IMR-90 (cell line): Measurements from ENCODE around the gene TMPRSS5. TPM values are rescaled to one million over a fixed set of nuclear protein-coding genes. Genes with fewer than 3 reads are reported as not detected.

ENCODE experiments used
- ATAC-seq: fragments of 200-7000 bp; cut with Tn5 transposase; 2 replicates; pipeline ENCODE4 v1.9.1; 2020; ENCODE audit warnings: low read depth, mild to moderate bottlenecking, moderate library complexity
- BruUV-seq: library from RNA; stranded (reverse); fragments of 400-500 nt; replicated peaks from 2 replicates; lab custom pipeline; 2021; lab: Mats Ljungman, UMichigan
- CTCF ChIA-PET: fragments of 300-600 bp; formaldehyde crosslinking; extraction: SDS; loops from one replicate; lab custom pipeline; 2021; ENCODE audit warnings: antibody characterized with exemption; lab: Yijun Ruan, JAX
- POLR2A ChIA-PET: fragments of 300-600 bp; sonication (Branson Sonifier 250); formaldehyde crosslinking; loops from one replicate; lab custom pipeline; 2022; ENCODE audit warnings: antibody characterized with exemption; ENCODE audit not compliant: unreplicated experiment; lab: Charles Lee
- DNase-seq: peaks from one replicate; pipeline ENCODE4 v3.0.0; 2013
- H2AFZ ChIP-seq: replicated peaks from 2 replicates; pipeline ENCODE3; 2013; ENCODE audit warnings: low read length, mild to moderate bottlenecking; ENCODE audit not compliant: poor library complexity
- H2AK5ac ChIP-seq: 2 replicates; pipeline ENCODE4 v1.6.1; 2013; ENCODE audit warnings: low read depth, low read length, inconsistent platforms
- H2AK9ac ChIP-seq: replicated peaks from 2 replicates; pipeline ENCODE3; 2013; ENCODE audit warnings: mild to moderate bottlenecking, low read depth, low read length, moderate library complexity; ENCODE audit not compliant: poor library complexity
- H2BK120ac ChIP-seq: 2 replicates; pipeline ENCODE4 v1.6.1; 2013; ENCODE audit warnings: low read depth, low read length, inconsistent platforms
- H2BK15ac ChIP-seq: 3 replicates; pipeline ENCODE4 v1.6.1; 2013; ENCODE audit warnings: low read depth, low read length, inconsistent platforms
- H2BK20ac ChIP-seq: 2 replicates; pipeline ENCODE4 v1.6.1; 2013; ENCODE audit warnings: low read depth, mild to moderate bottlenecking, inconsistent platforms, low read length, moderate library complexity
- H2BK5ac ChIP-seq: 2 replicates; pipeline ENCODE4 v1.6.1; 2013; ENCODE audit warnings: mild to moderate bottlenecking, low read depth, low read length, inconsistent platforms; ENCODE audit not compliant: poor library complexity, severe bottlenecking
- H3K14ac ChIP-seq: replicated peaks from 2 replicates; pipeline ENCODE4 v1.6.1; 2013; ENCODE audit warnings: low read depth, low read length, inconsistent platforms
- H3K18ac ChIP-seq: 2 replicates; pipeline ENCODE4 v1.6.1; 2013; ENCODE audit warnings: low read depth, low read length, control low read depth
- H3K23ac ChIP-seq: 2 replicates; pipeline ENCODE4 v1.6.1; 2013; ENCODE audit warnings: low read depth, low read length, inconsistent platforms
- H3K27ac ChIP-seq: 2 replicates; pipeline ENCODE4 v1.5.1; 2013; ENCODE audit warnings: mild to moderate bottlenecking, control low read depth, low read length; ENCODE audit not compliant: insufficient read depth
- H3K27me3 ChIP-seq: 2 replicates; pipeline ENCODE4 v1.6.1; 2013; ENCODE audit warnings: low read length; ENCODE audit not compliant: control insufficient read depth, insufficient read depth
- H3K36me3 ChIP-seq: 2 replicates; pipeline ENCODE4 v1.6.1; 2013; ENCODE audit warnings: low read length, mixed read lengths; ENCODE audit not compliant: control insufficient read depth, insufficient read depth
- H3K4ac ChIP-seq: 2 replicates; pipeline ENCODE4 v1.6.1; 2013; ENCODE audit warnings: low read depth, low read length, inconsistent platforms
- H3K4me1 ChIP-seq: 2 replicates; pipeline ENCODE4 v1.6.1; 2013; ENCODE audit warnings: low read length, mixed read lengths; ENCODE audit not compliant: control insufficient read depth, insufficient read depth
- H3K4me2 ChIP-seq: 2 replicates; pipeline ENCODE4 v1.6.1; 2013; ENCODE audit warnings: low read depth, mild to moderate bottlenecking, control low read depth, low read length, moderate library complexity
- H3K4me3 ChIP-seq: 2 replicates; pipeline ENCODE4 v1.5.1; 2013; ENCODE audit warnings: low read depth, mild to moderate bottlenecking, control low read depth, low read length, moderate library complexity; ENCODE audit not compliant: insufficient read depth
- H3K56ac ChIP-seq: 2 replicates; pipeline ENCODE4 v1.6.1; 2013; ENCODE audit warnings: low read length, inconsistent platforms; ENCODE audit not compliant: insufficient read depth; ENCODE audit errors: extremely low read depth
- H3K79me1 ChIP-seq, 2 experiments: 2 replicates each; pipeline ENCODE4 v1.6.1; 2013; ENCODE audit warnings: low read length in 2 of 2, inconsistent platforms in 1 of 2, low read depth in 1 of 2
- H3K9ac ChIP-seq: 2 replicates; pipeline ENCODE4 v1.6.1; 2013; ENCODE audit warnings: low read depth, low read length, control low read depth
- H3K9me1 ChIP-seq: 2 replicates; pipeline ENCODE4 v1.6.1; 2013; ENCODE audit warnings: low read length, inconsistent platforms; ENCODE audit not compliant: insufficient read depth
- H3K9me3 ChIP-seq: 2 replicates; pipeline ENCODE4 v1.6.1; 2013; ENCODE audit warnings: low read length; ENCODE audit not compliant: control insufficient read depth, insufficient read depth
- H4K20me1 ChIP-seq: 2 replicates; pipeline ENCODE4 v1.6.1; 2013; ENCODE audit warnings: low read length, inconsistent platforms; ENCODE audit not compliant: insufficient read depth
- H4K5ac ChIP-seq: 2 replicates; pipeline ENCODE4 v1.6.1; 2013; ENCODE audit warnings: mild to moderate bottlenecking, low read depth, low read length, control low read depth
- H4K8ac ChIP-seq, 2 experiments: 2 replicates each; pipeline ENCODE4 v1.6.1; 2013; ENCODE audit warnings: low read depth in 2 of 2, low read length in 2 of 2, control low read depth in 1 of 2, inconsistent platforms in 1 of 2
- H4K91ac ChIP-seq: 2 replicates; pipeline ENCODE4 v1.6.1; 2013; ENCODE audit warnings: low read depth, low read length, inconsistent platforms; ENCODE audit not compliant: insufficient read depth
- BHLHE40 ChIP-seq: fragments of 150-350 bp; IDR thresholded peaks from 2 replicates; pipeline ENCODE4 v1.6.1; 2016; ENCODE audit warnings: mild to moderate bottlenecking, low read depth, low read length
- CEBPB ChIP-seq: IDR thresholded peaks from 2 replicates; pipeline ENCODE4 v1.6.1; 2012; ENCODE audit warnings: low read depth, low read length, improper control_type of control experiment
- CHD1 ChIP-seq: IDR thresholded peaks from 2 replicates; pipeline ENCODE4 v1.6.1; 2012; ENCODE audit warnings: low read depth, low read length, improper control_type of control experiment
- CTCF ChIP-seq: conservative IDR thresholded peaks from 2 replicates; pipeline ENCODE4 v1.5.1; 2012; ENCODE audit warnings: mild to moderate bottlenecking, low read depth, low read length, improper control_type of control experiment
- ELK1 ChIP-seq: fragments of 150-350 bp; IDR thresholded peaks from 2 replicates; pipeline ENCODE4 v1.6.1; 2016; ENCODE audit warnings: low read depth, mild to moderate bottlenecking, low read length, moderate library complexity, borderline replicate concordance
- FOS ChIP-seq: fragments of 150-350 bp; IDR thresholded peaks from 2 replicates; pipeline ENCODE4 v1.6.1; 2016; ENCODE audit warnings: low read depth, low read length
- MAFK ChIP-seq: IDR thresholded peaks from 2 replicates; pipeline ENCODE4 v1.6.1; 2012; ENCODE audit warnings: low read depth, low read length, improper control_type of control experiment
- MAZ ChIP-seq: IDR thresholded peaks from 2 replicates; pipeline ENCODE4 v1.6.1; 2012; ENCODE audit warnings: low read depth, mild to moderate bottlenecking, low read length, improper control_type of control experiment, moderate library complexity, borderline replicate concordance
- MXI1 ChIP-seq: IDR thresholded peaks from 2 replicates; pipeline ENCODE4 v1.6.1; 2012; ENCODE audit warnings: low read depth, mild to moderate bottlenecking, low read length, moderate library complexity, borderline replicate concordance
- NFE2L2 ChIP-seq: fragments of 150-350 bp; IDR thresholded peaks from 2 replicates; pipeline ENCODE4 v1.6.1; 2016; ENCODE audit warnings: low read depth, mild to moderate bottlenecking, low read length
- POLR2A ChIP-seq: IDR thresholded peaks from 2 replicates; pipeline ENCODE4 v1.6.1; 2012; ENCODE audit warnings: mild to moderate bottlenecking, low read depth, low read length
- RAD21 ChIP-seq: IDR thresholded peaks from 2 replicates; pipeline ENCODE4 v1.6.1; 2012; ENCODE audit warnings: low read length, improper control_type of control experiment
- RCOR1 ChIP-seq: IDR thresholded peaks from 2 replicates; pipeline ENCODE4 v1.6.1; 2012; ENCODE audit warnings: mild to moderate bottlenecking, low read length, improper control_type of control experiment; ENCODE audit not compliant: insufficient replicate concordance
- RFX5 ChIP-seq: IDR thresholded peaks from 2 replicates; pipeline ENCODE4 v1.8.0; 2012; ENCODE audit warnings: low read depth, mild to moderate bottlenecking, low read length, moderate library complexity
- SMC3 ChIP-seq: fragments of 150-350 bp; IDR thresholded peaks from 2 replicates; pipeline ENCODE4 v1.6.1; 2016; ENCODE audit warnings: low read depth, mild to moderate bottlenecking, antibody characterized with exemption, low read length, moderate library complexity
- USF2 ChIP-seq: fragments of 150-350 bp; IDR thresholded peaks from 2 replicates; pipeline ENCODE4 v1.6.1; 2017; ENCODE audit warnings: mild to moderate bottlenecking, antibody characterized with exemption, low read length, low read depth
- WGBS, 2 experiments: methylation state at CpG; one replicate each; pipeline versions ENCODE4 v1.1.5 to v1.1.7; 2013; ENCODE audit warnings: missing lambda C conversion rate in 2 of 2; ENCODE audit not compliant: insufficient read length in 1 of 2; ENCODE audit errors: extremely low coverage in 2 of 2; 5-methylcytosine and 5-hydroxymethylcytosine counted together
- dilution Hi-C: fragments of 300-500 bp; cut with HindIII; formaldehyde crosslinking; loops from one replicate; pipeline ENCODE4 v1.14.3; 2018; ENCODE audit warnings: low sequenced_read_pairs; ENCODE audit not compliant: unreplicated experiment
- in situ Hi-C: fragments of 300-500 bp; cut with MboI; formaldehyde crosslinking; loops from 3 replicates; pipeline ENCODE4 v1.14.3; 2019; ENCODE audit warnings: low sequenced_read_pairs, inconsistent platforms, mixed read lengths
- intact Hi-C: fragments of 100-400 bp; cut with micrococcal nuclease; formaldehyde crosslinking; loops from 2 replicates; pipeline ENCODE4 v1.10.0; 2022
- polyA plus RNA-seq, 3 experiments: library from polyadenylated mRNA; depleted of rRNA; stranded (reverse); fragments of >200 nt; gene quantifications; 2 replicates each; pipeline ENCODE4 v1.2.3, GENCODE V29; 2012; ENCODE audit warnings: low replicate concordance in 1 of 3
- total RNA-seq: library from RNA; depleted of rRNA; stranded (reverse); fragments of >200 nt; gene quantifications from 2 replicates; pipeline ENCODE4 v1.2.3, GENCODE V29; 2012

Gene TMPRSS5
- total and polyA plus RNA-seq, 2 of the 4 experiments (the other 2 are of a cell fraction), result under 0.01 to 0.24 TPM

- Histone ChIP-seq H4K91ac (no peak overlapping the region), H3K4me1 (no peaks in the 10 kb centered on the region), H3K9ac (no peak overlapping the region), H3K4ac (no peak overlapping the region), H3K36me3 (no peaks in the 10 kb centered on the region), H2BK20ac (no peak overlapping the region), H2AFZ (no peak overlapping the region), H3K27me3 (no peaks in the 10 kb centered on the region; the same call in 1 of the 2 replicates), H3K18ac (no peak overlapping the region), H3K27ac (no peak overlapping the region), H4K8ac (no peak overlapping the region), H2BK15ac (no peak overlapping the region), H3K14ac (no peak overlapping the region), H3K56ac (no peak overlapping the region), H3K4me3 (no peak overlapping the region), H4K5ac (no peak overlapping the region), H3K9me1 (no peaks in the 10 kb centered on the region), H3K79me1 (no peaks in the 10 kb centered on the region), H2BK120ac (no peak overlapping the region), H2AK9ac (no peak overlapping the region), H2BK5ac (no peak overlapping the region), H3K9me3 (no peaks in the 10 kb centered on the region; the same call in 1 of the 2 replicates), H4K20me1 (no peaks in the 10 kb centered on the region), H3K23ac (no peak overlapping the region), H3K4me2 (no peak overlapping the region), H2AK5ac (no peak overlapping the region)
- no peak for ATAC-seq
- TF ChIP-seq MAFK (no peak), USF2 (no peak), ELK1 (no peak), FOS (no peak), CEBPB (no peak), NFE2L2 (no peak), MAZ (no peak), CTCF (no peak), RFX5 (no peak), MXI1 (no peak), CHD1 (no peak), POLR2A (no peak), RAD21 (no peak), RCOR1 (no peak), SMC3 (no peak), BHLHE40 (no peak)
- WGBS, 2 experiments, result 100% methylated on average over 1 of the region's 4 CpGs; no CpG with 5 or more reads in 1 of the 2 experiments
- dilution Hi-C loops (no loop called here), in situ Hi-C loops (no loop called here), intact Hi-C loops (no loop called here)
- POLR2A ChIA-PET, result no interaction called here
- no TSS peak for BruUV-seq
- CTCF ChIA-PET, result no interaction called here
- no peak for DNase-seq
Observed at GRCh38 chr11:113647856-113648255, 58.3 kb downstream of the TMPRSS5 start.
